ENCODE results near the gene RSPH10B. TPM values are rescaled to one million over a fixed set of nuclear protein-coding genes. Genes with fewer than 3 reads are reported as not detected.
"Not testable (repeated sequence)": the region's sequence is repeated elsewhere in the genome, so short reads cannot be mapped to it uniquely, and the experiment has no call there.

RSPH10B gene
- polyA plus RNA-seq, 3 donors = not detected

DNA sequence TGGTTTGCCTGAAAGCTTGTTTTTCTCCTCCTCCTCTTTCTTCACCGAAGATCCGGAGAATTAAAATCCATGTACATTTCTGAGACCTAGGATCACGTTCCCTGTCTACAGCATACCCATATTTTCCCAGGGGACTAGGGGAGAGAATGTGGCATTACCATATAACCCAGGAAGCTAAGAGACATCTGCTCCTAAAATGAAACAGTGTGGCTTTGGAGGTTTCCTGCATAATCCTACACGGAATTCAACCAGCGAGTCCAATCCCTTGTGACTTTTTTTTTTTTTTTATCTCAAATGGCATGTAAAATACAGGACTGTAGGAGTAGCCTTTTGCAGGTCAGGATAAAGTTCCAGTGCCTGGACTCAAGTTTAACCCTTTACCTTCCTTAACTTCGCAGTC is 61.7 kb downstream of the RSPH10B start:
- H3K4me1 ChIP-seq (ENCODE audit: control insufficient read depth in 1 of 2, insufficient read depth in 2 of 2, low read length in 2 of 2); H3K27me3 ChIP-seq (ENCODE audit: control insufficient read depth in 2 of 2, insufficient read depth in 2 of 2, low read length in 2 of 2); H3K4me1 Mint-ChIP-seq; H3K9me3 ChIP-seq (replicated peaks in 1 of 2; ENCODE audit: control insufficient read depth in 1 of 2, insufficient read depth in 1 of 2, low read length in 2 of 2); H3K9me3 Mint-ChIP-seq; H3K27ac Mint-ChIP-seq; DNase-seq; H2AFZ ChIP-seq (ENCODE audit: insufficient read depth, low read depth, low read length, poor library complexity, severe bottlenecking); H3K27ac ChIP-seq (ENCODE audit: low read depth in 1 of 2, low read length in 2 of 2); H4K20me1 ChIP-seq (ENCODE audit: insufficient read depth, low read length); intact Hi-C loops (cut with micrococcal nuclease); H3K9ac ChIP-seq (ENCODE audit: insufficient read depth, low read length, poor library complexity, severe bottlenecking); H3K27me3 Mint-ChIP-seq (ENCODE audit: low read depth in 3 of 3); H3K4me3 Mint-ChIP-seq; H3K4me2 ChIP-seq (replicated peaks; ENCODE audit: extremely low read depth, low read length, poor library complexity, severe bottlenecking); H3K79me2 ChIP-seq (ENCODE audit: insufficient read depth, low read length); H3K4me3 ChIP-seq (replicated peaks in 1 of 3; ENCODE audit: low read depth in 2 of 3, low read length in 3 of 3): not testable (repeated sequence)
- H3K36me3 Mint-ChIP-seq = peaks cover 29 to 71% of the 10 kb centered on the region in 2 donors
- no CpG with 5 or more reads among the region's 6 CpGs for WGBS (ENCODE audit: insufficient coverage)
- peaks cover 16 to 21% of the 10 kb centered on the region in 2 donors for H3K36me3 ChIP-seq (replicated peaks in 1 of 2; ENCODE audit: control insufficient read depth in 1 of 2, insufficient read depth in 2 of 2, low read length in 2 of 2)

GRCh38 chr7:5904726-5905125 is 65.8 kb downstream of the RSPH10B start:
- H4K20me1 ChIP-seq (ENCODE audit: insufficient read depth, low read length); H3K27me3 ChIP-seq (ENCODE audit: control insufficient read depth in 2 of 2, insufficient read depth in 2 of 2, low read length in 2 of 2); H3K9ac ChIP-seq (ENCODE audit: insufficient read depth, low read length, poor library complexity, severe bottlenecking); H3K9me3 Mint-ChIP-seq; H3K79me2 ChIP-seq (ENCODE audit: insufficient read depth, low read length); H3K27me3 Mint-ChIP-seq (ENCODE audit: low read depth in 3 of 3); H3K4me3 ChIP-seq (replicated peaks in 1 of 3; ENCODE audit: low read depth in 2 of 3, low read length in 3 of 3); H3K27ac Mint-ChIP-seq; H3K4me1 ChIP-seq (ENCODE audit: control insufficient read depth in 1 of 2, insufficient read depth in 2 of 2, low read length in 2 of 2); H3K36me3 ChIP-seq (replicated peaks in 1 of 2; ENCODE audit: control insufficient read depth in 1 of 2, insufficient read depth in 2 of 2, low read length in 2 of 2); DNase-seq; H3K4me3 Mint-ChIP-seq; H3K4me1 Mint-ChIP-seq; H2AFZ ChIP-seq (ENCODE audit: insufficient read depth, low read depth, low read length, poor library complexity, severe bottlenecking); intact Hi-C loops (cut with micrococcal nuclease); H3K4me2 ChIP-seq (replicated peaks; ENCODE audit: extremely low read depth, low read length, poor library complexity, severe bottlenecking); H3K9me3 ChIP-seq (replicated peaks in 1 of 2; ENCODE audit: control insufficient read depth in 1 of 2, insufficient read depth in 1 of 2, low read length in 2 of 2); H3K27ac ChIP-seq (ENCODE audit: low read depth in 1 of 2, low read length in 2 of 2): not testable (repeated sequence)
- WGBS (ENCODE audit: insufficient coverage) = no CpG with 5 or more reads among the region's 5 CpGs
- peaks cover 31 to 67% of the 10 kb centered on the region in 2 donors for H3K36me3 Mint-ChIP-seq

DNA sequence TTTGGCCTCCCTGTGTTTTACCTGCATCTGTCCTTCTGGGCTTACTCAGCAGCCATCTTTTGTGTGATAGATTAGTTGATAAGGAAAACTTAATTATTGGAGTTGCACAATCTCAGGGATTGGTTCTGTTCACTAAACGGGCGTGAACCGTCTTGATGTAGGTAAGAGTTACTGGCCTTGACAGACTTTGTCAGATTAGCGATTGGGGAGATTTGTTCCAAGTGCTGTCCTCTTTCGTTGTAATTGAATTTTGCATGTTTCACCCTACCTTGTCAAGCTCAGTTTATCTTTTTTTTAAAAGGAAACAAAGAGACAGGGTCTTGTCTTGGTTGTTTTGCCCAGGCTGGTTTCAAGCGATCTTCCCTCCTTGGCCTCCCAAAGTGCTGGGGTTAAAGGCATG is 67.5 kb downstream of the RSPH10B start:
- DNase-seq; H3K4me1 ChIP-seq (ENCODE audit: control insufficient read depth in 1 of 2, insufficient read depth in 2 of 2, low read length in 2 of 2); H3K4me2 ChIP-seq (replicated peaks; ENCODE audit: extremely low read depth, low read length, poor library complexity, severe bottlenecking); H4K20me1 ChIP-seq (ENCODE audit: insufficient read depth, low read length); H3K4me3 ChIP-seq (replicated peaks in 1 of 3; ENCODE audit: low read depth in 2 of 3, low read length in 3 of 3); H3K4me3 Mint-ChIP-seq; intact Hi-C loops (cut with micrococcal nuclease); H3K27ac Mint-ChIP-seq; H3K27me3 ChIP-seq (ENCODE audit: control insufficient read depth in 2 of 2, insufficient read depth in 2 of 2, low read length in 2 of 2); H3K9me3 ChIP-seq (replicated peaks in 1 of 2; ENCODE audit: control insufficient read depth in 1 of 2, insufficient read depth in 1 of 2, low read length in 2 of 2); H3K27me3 Mint-ChIP-seq (ENCODE audit: low read depth in 3 of 3); H3K9me3 Mint-ChIP-seq; H3K4me1 Mint-ChIP-seq; H2AFZ ChIP-seq (ENCODE audit: insufficient read depth, low read depth, low read length, poor library complexity, severe bottlenecking); H3K79me2 ChIP-seq (ENCODE audit: insufficient read depth, low read length); H3K36me3 ChIP-seq (replicated peaks in 1 of 2; ENCODE audit: control insufficient read depth in 1 of 2, insufficient read depth in 2 of 2, low read length in 2 of 2); H3K27ac ChIP-seq (ENCODE audit: low read depth in 1 of 2, low read length in 2 of 2); H3K9ac ChIP-seq (ENCODE audit: insufficient read depth, low read length, poor library complexity, severe bottlenecking): not testable (repeated sequence)
- WGBS (ENCODE audit: insufficient coverage) = 80% methylated on average over 1 of the region's 6 CpGs
- peaks cover 26 to 55% of the 10 kb centered on the region in 2 donors for H3K36me3 Mint-ChIP-seq

GRCh38 chr7:5898480-5899224 is 71.8 kb downstream of the RSPH10B start, which contains the start of gene CCZ1:
CCZ1 (plus strand) TSS chr7:5898733; CDS start chr7:5898800, 67 bp downstream.
- Mint-ChIP-seq H3K36me3 (peaks cover 13 to 21% of the 10 kb centered on the region in 2 donors), H3K4me3 (peak within 1 kb of the TSS; percentile 80 to 89), H3K27ac (peak within 1 kb of the TSS; percentile 67 to 94 (median 90))
- H3K27me3 Mint-ChIP-seq (ENCODE audit: low read depth in 3 of 3); H3K9me3 ChIP-seq (replicated peaks in 1 of 2; ENCODE audit: control insufficient read depth in 1 of 2, insufficient read depth in 1 of 2, low read length in 2 of 2); H3K27me3 ChIP-seq (ENCODE audit: control insufficient read depth in 2 of 2, insufficient read depth in 2 of 2, low read length in 2 of 2); H3K36me3 ChIP-seq (replicated peaks in 1 of 2; ENCODE audit: control insufficient read depth in 1 of 2, insufficient read depth in 2 of 2, low read length in 2 of 2); H4K20me1 ChIP-seq (ENCODE audit: insufficient read depth, low read length); H3K4me1 Mint-ChIP-seq; intact Hi-C loops (cut with micrococcal nuclease); H3K4me2 ChIP-seq (replicated peaks; ENCODE audit: extremely low read depth, low read length, poor library complexity, severe bottlenecking); H3K4me1 ChIP-seq (ENCODE audit: control insufficient read depth in 1 of 2, insufficient read depth in 2 of 2, low read length in 2 of 2); H3K9me3 Mint-ChIP-seq; H3K79me2 ChIP-seq (ENCODE audit: insufficient read depth, low read length): not testable (repeated sequence)
- 1% methylated on average over 9 of the region's 64 CpGs for WGBS (ENCODE audit: insufficient coverage)
- Histone ChIP-seq H2AFZ (ENCODE audit: insufficient read depth, low read depth, low read length, poor library complexity, severe bottlenecking) (peak within 1 kb of the TSS; percentile 65), H3K27ac (ENCODE audit: low read depth in 1 of 2, low read length in 2 of 2) (peak within 1 kb of the TSS in 1 of 2 donors; percentile 17), H3K9ac (ENCODE audit: insufficient read depth, low read length, poor library complexity, severe bottlenecking) (peak within 1 kb of the TSS; percentile 36), H3K4me3 (replicated peaks in 1 of 3; ENCODE audit: low read depth in 2 of 3, low read length in 3 of 3) (peak within 1 kb of the TSS; percentile 35 to 63 (median 39))
- DNase-seq = peak; percentile 18 to 41 (median 32)
